Fibroblast of skin of right biceps (primary cell): ENCODE data around the gene ZDHHC8.

Experiments used
- DNase-seq: peaks from one replicate; pipeline ENCODE4 v3.0.0-alpha.2; 2013

The ZDHHC8 gene

DNA sequence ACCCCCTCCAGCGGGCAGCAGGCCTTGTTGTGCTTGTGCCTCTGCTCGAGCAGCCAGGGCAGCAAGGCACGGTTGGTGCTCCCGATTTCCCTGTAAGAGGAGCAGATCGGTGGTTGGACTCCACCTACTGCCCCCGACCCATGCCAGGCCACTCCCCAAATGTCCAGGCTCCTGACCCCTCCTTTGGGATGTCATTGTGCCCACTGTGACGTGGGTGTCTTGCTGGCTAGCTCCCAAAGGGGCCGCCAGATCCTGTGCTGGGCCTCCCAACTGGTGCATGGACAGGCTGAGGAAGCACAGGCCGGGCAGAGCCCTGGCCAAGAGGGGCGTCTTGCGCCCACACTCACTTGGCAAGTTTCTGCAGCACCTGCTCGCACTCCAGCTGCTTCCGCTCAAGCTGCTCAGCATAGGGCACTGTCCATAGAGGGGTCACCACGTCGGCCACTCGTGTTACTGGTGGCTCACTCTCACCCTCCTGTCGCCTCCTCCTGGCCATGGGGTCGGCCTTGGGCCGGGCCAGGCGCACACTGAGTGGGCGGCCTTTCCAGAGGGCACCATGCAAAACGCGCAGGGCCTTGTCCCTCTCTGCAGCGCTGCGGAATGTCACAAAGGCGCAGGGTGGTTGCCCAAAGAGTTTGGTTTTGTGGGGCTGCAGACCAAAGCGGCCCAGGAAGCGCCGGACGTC, 15.8 kb upstream of the ZDHHC8 start, which contains the start of gene RANBP1:
RANBP1 (plus strand) TSS at position 414 of the 685 bp plus-strand sequence; CDS start at position 495, 81 bp downstream.
- DNase-seq, result no peak

DNA sequence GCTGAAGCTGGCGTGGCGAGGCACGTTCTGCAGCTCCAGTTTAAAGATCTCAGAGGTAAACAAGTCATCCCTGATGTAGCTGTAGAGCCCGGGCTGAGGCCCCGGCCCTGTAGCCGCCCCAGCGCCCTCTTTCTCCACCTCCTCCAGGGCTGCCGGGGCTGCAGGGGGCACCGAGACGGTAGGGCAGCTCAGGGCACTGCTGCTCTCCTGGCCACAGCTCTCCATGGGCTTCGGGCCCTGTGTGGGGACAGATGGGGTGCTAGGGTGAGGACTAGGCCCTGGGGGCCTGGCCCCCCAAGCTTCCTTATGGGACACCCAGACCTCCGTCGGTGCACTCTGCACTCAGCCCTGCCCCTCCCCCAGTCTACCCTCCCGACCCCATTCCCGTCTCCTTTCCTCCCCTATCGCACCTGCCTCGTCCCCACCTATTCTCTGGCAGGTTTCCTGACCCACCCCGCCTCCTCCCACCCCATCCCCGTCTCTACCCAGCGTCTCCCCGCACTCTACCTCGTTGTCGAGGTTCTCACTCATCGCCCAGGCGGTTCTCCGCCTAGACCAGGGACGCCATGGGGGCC, 15.1 kb upstream of the ZDHHC8 start:
- DNase-seq, result no peak

DNA sequence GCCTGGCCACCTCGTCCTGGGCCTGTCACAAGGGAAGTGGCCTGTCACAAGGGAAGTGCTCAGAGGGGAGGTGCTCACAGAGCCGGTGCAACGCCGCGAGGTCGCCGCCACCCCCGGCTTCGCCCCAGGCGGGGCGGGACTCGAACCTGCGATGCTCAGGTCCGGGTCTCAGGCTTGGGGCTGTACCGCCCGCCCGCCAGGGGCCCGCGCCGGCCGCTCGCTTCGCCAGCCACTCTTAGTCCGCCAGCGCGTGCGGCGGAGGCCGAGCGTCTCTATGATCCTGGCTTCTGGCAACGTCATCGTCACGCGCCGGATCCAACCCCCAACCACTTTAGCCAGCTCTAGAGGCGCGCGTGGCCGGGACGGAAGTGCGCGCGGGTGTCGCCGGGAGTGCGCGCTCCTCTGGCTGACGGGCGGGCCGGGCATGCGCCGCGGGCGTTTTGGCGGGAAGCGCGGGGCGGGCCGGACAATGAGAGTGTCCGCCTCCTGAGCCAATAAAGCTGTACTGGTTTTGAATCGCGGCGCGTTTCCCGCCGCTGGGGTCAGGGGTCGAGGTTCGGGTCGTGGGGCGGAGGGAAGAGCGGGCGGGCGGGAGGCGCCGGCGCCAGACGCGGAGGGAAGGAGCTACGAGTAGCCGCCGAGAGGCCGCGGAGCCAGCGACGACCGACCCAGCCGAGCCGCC, 14.5 kb upstream of the ZDHHC8 start, which contains the start of gene TRMT2A:
TRMT2A (minus strand) TSS at position 276 of the 682 bp plus-strand sequence. CDS start 320 bp downstream, outside the sequence.
- DNase-seq, result peak; percentile 99

DNA sequence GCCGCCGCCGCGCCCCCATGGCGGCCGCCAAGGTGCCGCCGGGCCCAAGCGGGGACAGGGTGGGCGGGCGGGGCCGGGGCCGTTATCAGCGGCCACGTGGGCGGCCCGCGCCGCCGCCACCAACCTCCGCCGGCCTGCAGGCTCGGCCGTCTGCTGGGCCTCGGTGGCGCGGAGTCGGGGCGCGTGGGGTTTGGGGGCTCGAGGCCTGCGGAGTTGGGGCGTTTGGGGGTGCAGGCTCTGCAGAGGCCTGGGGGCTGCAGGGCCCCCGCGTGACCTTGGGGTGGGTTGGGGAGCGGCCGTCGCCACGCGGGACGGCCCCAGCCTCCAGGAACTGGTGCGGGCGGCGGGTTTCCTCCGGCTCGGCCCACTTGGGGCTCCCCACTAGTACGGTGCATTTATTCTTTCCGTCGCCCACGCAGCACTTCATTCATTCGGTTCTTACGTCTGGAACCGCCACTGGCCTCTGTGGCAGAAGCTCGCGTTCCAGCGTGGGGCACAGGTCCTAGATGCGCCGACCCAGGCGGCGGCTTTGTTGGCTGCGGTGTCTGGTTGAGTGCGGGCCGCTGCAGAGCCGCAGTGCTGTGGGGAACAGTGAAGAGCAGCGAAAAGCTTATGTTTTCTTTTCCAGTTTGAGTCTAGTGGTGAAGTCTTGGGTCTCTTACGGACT, 13.8 kb upstream of the ZDHHC8 start:
- DNase-seq, result peak; percentile 17

DNA sequence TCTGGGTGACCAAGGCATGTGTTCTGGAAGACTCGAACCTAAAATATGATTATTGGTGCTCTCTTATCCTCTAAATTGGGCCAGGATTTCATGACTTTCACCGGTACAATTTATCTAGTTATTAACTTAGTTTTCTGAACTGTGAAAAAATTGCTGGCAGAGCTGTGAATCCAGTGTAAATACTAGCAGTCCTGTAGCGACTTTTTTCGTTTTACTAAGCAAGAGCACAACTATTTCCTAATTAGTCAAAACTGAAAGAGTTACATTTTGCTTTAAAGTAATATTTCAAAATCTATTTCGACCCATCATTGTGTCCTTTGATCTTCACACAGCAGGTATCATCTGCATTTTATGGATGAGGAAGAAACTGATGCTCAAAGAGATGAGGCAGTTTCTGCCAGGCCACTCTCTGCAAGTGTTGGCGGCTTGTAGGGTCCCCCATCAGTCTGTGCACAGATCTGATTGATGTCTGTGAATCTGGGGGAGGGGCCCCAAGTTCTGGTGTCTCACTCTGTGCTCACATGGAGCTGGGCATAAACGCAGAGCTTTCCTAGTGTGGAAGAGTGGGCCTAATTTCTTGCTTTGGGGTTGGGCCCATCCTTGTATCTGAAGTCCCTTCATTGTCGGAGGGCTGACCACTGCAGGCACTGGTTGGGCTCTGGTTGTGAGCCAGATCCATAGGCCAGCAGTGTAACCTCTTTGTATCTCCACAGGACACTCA, 13.1 kb upstream of the ZDHHC8 start:
- no peak for DNase-seq

DNA sequence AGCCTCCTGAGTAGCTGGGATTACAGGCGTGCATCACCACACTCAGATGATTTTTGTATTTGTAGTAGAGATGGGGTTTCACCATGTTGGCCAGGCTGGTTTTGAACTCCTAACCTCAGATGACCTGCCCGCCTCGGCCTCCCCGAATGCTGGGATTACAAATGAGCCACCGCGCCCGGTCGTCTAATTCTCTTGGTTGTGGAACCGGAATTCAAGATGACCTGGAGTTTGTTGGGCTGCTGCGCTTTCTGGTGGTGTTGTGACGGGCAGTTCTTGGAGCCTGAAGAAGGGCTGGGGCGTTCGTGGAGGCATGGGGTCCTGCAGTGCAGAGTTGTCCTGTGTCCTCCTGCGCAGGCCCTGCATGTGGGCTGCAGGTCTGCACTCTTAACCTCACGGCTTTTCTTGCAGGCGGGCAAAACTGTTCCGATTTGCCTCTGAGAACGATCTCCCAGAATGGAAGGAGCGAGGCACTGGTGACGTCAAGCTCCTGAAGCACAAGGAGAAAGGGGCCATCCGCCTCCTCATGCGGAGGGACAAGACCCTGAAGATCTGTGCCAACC, 9.7 kb upstream of the ZDHHC8 start:
- no peak for DNase-seq

DNA sequence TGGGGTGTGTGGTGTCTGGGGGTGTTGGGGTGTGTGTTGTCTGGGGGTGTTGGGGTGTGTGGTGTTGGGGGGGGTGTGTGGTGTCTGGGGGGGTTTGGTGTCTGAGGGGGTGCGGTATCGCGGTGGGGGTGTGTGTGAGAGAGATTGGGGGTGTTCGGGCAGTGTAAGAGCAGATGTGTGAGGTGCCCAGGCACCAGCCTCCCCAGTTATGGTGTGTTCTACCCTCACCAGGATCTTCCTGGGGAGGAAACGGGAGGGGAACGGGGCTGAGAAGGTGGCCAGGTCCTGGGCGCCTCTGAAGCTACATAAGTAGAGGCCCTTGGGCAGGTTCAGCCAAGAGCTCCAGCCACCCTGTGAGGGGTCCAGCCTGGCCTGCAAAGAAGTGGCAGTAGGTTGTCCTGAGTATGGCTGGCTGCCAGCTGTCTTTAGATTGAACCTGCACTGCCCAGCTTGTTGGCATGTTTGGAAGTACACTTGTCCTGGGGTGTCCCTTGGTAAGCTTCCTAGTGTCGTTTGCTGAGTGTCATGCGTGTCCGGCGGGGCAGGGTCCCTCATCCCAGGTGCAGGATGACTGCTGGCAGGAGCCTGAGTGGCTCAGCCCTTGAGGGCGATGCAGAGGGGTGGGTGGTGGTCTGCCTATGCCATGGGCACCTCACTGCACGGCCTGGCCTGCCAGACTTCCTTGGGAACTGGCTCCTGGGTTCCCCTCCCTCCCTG, 8.1 kb upstream of the ZDHHC8 start:
- DNase-seq, result no peak

DNA sequence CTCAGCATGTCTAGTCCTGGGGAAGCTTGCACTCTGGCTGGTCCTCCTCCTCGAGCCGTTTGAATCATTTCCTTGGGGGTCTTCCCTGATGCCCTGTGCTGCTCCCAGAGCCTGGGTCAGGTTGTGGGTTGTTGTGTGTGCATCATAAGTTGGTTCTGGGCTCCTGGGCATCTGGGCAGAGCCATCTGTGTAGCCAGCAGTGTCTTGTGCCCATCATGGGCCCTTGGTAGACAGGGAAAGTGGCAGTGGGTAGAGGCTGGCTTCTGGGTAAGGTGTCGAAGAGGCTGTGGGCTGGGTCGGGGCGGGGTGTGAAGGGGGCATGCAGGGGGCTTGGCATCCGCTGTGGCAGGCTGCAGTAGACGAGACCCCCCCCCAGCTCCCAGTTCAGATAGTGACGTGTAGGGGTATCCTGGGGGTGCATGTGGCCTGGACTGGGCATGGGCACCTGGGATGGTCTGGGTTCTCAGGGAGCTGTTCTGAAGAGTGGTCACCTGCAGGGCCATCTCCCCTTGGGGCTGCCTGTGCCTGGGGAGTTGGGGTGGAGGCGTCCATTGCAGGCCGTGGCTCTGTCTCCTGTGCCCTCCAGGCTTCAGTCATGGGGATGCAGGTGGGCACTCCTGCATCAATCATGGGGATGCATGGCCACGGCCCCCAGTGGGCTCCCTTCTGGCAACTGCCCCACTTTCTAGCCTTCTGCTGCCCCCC, 7.4 kb upstream of the ZDHHC8 start:
- DNase-seq, result no peak

DNA sequence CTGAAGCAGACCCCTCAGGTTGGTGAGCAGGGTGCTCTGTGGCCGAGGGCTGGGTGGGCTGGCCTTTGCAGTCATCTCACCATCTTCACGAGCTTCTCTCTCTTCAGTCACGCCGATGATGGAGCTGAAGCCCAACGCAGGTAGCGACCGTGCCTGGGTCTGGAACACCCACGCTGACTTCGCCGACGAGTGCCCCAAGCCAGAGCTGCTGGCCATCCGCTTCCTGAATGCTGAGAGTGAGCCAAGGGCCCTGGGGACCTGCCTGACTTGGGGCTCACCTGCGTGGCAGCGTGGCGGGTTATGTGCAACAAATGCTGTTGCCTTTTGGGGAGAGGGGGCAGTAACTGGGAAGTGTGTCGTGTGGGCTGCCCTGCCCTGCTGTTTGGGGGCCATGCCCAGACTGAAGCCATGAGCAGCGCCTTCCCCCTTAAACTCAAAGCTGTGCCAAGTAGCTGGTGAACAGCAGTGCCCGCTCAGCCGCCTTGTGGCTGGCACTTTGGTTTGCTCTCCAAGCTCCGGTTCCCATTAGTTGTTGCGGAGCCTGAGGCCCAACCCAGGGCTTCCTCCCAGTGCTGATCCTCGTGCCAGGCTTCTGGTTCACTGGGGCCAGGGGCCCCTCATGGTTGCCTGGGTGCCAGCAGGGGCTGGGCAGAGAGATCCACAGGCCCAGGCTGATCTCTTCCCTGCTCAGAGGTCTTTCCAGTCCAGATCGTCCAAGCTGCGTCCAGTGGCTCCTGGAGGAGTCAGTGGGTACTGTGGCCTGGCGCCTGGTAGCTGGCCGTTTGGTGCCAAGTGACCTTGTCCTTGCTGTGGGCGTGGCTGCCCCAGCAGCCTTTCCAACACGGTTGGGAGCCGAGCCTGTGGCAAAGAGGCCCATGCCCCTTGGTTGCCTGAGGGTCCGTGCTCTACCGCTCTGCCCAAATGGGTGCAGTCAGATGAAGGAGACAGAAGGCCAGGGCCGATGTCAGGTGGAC, 6.1 kb upstream of the ZDHHC8 start:
- DNase-seq, result no peak

DNA sequence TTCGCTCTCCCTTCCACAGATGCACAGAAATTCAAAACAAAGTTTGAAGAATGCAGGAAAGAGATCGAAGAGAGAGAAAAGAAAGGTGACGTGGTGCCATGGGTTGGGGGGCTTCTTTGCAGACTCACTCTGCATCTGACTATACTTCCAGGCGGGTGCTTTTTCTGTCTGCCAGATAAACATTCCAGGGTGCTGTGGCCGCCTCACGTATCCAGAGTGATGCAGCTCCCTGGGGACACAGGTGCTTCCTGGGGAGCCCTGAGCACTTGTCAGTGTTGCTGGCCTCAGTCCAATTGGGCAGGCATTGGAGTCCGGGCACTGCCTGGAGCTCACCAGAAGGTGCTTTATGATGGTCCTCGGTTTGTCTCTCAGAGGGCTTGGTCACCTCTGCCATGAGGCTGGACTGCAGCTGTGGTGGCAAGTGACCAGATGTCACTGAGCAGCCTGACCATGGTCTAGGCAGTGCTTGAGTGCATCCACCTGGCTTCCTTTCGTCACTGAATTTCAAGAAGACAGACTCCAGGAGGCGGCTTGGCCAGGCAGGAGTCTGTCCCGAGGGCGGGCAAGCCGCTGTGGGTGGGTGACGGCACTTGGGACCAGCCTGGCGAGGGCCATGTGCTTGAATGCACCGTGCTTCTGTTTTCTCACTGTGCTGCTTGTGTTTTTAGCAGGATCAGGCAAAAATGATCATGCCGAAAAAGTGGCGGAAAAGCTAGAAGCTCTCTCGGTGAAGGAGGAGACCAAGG, 5.1 kb upstream of the ZDHHC8 start:
- DNase-seq, result no peak

DNA sequence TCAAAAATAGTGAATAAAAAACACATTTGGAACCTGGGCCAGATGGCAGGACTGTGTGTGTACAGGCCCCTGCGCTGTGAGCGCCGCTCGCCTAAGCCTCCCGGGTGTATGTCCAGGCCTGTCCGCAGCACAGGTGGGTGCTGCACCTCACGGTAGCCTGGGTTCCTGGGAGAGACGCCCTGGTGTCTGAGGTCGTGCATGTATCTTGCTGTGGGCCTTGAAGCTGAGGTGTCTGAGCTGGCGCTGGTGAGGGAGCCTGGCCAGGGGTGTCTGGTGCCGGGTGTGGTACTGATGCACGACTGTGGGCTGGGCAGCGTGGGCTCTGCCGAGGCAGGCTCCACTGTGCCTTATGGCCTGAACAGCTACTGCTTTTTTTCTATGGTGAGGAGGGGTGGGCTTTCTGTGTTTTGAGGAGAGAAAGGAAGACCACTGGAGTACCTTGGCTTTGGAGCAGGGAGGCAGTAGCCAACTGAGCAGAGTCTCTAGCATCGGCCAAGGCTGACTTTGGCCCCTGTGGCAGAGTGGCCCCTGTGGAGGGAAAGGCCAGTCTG, 4.2 kb upstream of the ZDHHC8 start:
- DNase-seq, result no peak

DNA sequence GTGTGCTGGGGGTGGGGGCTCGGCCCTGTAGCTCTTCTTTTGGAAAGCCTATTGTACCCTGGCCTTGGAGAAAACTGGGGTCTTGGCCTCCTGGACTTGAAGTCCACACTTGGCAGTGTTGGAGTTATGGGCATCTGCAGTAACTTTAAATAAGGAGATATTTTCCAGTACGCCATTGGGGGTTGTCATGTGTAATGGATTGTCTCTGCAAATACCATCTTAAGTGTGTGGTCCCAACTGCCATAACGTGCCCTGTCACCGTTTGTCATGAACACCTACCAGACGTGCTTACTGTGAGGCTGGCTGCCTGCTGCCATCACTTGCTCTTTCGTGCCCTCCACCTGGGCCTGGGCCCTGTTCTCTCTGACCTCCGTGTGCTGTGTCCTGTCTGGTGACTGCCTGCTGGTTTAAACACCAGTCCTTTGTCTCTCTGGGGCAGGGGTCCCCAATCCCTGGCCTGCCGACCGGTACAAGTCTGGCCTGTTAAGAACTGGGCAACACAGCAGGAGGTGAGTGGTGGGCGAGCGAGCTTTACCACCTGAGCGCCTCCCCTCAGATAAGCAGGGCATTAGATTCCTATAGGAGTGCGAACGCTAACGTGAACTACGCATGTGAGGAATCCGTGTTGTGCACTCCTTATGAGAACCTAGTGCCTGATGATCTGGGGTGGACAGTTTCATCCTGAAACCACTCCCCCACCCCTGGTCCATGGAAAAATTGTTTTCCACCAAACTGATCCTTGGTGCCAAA, 3.6 kb upstream of the ZDHHC8 start:
- no peak for DNase-seq

DNA sequence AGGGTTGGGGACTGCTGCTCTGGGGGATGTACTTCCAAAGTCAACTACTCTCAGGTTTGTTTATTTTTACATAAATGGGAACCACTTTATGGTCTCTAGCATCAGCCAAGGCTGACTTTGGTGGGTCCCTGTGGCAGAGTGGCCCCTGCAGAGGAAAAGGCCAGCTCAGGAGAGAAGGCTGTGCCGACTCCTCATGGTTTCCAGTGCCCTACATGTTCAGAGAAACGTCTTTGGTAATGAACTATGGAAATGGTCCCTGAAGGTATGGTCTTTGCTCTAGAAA, 3.0 kb upstream of the ZDHHC8 start:
- DNase-seq, result no peak

DNA sequence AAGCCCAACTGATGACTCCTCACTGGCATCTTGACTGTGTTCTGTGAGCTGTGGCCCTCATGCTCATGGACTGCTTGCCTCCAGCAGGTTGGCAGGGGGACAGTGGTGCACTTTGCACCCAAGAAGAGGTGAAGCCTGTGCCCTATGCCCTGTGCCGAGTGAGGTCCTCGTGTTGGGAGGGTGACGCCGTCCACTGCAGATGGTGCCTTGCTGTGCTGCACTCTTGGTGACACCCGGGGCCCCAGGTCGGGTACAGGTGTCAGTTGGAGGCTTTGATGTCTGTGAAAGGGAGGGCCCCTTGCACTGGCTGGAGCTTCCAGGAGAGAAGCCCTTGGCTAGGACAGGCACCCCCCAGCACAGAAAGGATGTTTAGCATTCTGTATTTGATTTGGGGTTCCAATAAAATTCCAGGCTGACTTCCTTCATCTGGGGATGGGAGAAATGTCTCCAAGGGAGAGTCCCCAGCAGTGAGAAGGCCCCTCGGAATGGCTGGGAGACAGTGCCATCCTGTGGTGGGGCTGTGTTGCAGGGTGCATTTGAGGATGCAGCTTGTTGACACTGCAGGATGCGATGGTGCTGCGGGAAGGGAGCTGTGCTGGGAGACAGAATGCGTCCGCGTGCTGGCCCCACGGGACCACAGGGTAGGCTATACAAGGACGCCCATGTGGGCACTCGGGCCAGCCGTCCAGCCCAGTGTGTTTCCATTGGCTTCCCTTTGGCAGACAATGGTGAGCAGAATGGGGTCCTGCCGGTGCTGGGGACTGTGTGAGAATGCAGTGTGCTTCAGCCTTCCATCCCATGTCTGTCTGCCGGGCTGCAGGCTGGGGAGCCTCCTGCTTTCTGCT, 2.5 kb upstream of the ZDHHC8 start:
- DNase-seq, result peak; percentile 37

DNA sequence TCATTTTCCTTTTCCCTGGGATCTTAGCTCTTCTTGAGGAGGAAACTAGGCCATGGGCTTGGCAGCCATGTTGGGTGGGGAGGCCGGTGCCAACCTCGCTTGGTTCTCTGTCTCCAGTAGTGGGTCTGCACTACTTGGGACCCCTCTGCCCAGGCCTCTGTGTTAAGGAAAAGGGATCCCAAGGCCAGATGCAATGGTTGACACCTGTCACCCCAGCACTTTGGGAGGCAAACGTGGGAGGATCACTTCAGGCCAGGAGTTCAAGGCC, 1.9 kb upstream of the ZDHHC8 start:
- no peak for DNase-seq

DNA sequence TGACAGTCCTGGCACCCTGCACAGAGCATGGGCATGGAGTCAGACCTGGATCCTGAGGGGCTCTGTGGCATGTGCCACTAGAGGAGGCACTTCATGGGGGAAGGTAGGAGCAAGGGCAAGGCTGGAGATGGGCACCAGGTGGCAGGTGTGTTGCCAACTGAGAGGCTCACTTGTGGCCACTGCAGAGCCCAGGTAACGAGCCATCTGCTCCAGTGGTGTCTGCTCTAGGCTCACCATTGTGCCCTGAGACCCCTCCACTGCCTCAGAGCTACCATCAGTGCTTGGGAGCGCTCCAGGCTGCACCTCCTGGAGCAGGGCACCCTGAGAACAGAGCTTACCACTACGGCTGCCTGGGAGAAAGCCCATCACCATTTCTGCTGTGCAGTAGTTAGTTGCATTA, 1.3 kb upstream of the ZDHHC8 start:
- DNase-seq, result no peak

DNA sequence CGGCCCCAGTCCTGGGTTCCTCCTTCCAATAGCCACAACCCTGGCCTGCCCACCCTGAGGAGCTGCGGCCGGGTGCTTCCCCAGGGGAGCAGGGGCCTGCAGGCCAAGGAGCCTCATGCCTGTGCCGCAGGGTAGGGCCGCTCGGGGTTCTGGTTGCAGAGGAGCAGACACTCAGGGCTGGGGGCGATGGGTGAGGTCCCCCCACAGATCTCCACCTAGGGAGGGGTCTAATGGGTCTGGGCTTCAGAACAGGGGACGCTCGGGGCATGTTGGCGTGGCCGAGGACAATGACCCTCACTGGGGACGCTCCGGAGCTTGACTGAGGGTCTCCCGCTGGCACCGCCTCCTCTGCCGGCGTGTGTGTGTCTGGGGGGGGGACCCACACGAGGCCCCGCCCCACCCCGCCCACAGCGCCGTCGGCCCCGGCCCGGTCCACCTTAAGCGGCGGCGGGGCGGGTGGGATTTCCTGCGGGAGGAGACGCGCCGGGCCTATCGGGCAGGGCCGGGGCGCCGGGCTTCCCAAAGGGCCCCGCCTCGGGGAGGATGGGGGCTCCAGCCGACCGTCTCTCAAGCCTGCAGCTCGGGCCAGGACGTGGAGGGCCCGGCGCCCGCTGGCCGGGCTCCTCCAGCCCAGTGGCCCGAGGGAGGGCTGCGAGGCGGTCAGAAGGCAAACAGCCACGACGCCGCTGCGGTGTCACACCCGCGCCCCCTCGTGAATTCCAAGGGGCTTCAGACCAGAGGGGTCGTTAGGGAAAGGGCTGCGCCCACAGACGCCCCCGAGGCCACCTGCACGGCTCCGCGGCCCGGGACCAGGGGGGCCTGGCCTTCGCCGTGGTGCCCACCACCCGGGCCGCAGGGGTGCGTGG, 640 bp upstream of the ZDHHC8 start:
- DNase-seq, result peak; percentile 78
